GM12891 (cell line): ENCODE data around the gene PLD3.

Source experiments
- PAX5 ChIP-seq: IDR thresholded peaks from 2 replicates; pipeline ENCODE4 v1.6.1; 2011; ENCODE audit warnings: low read length, moderate library complexity, mild to moderate bottlenecking; ENCODE audit not compliant: insufficient read depth, severe bottlenecking
- POLR2A ChIP-seq: IDR thresholded peaks from 2 replicates; pipeline ENCODE4 v1.6.1; 2011; ENCODE audit warnings: low read depth, low read length, control low read depth
- POLR2AphosphoS5 ChIP-seq: IDR thresholded peaks from 2 replicates; pipeline ENCODE4 v1.6.1; 2011; ENCODE audit warnings: low read depth, low read length, control low read depth
- POU2F2 ChIP-seq: IDR thresholded peaks from 2 replicates; pipeline ENCODE4 v1.6.1; 2011; ENCODE audit warnings: low read depth, mild to moderate bottlenecking, control low read depth, low read length, moderate library complexity
- SPI1 ChIP-seq: IDR thresholded peaks from 2 replicates; pipeline ENCODE4 v1.6.1; 2011; ENCODE audit warnings: low read depth, low read length, control low read depth
- TAF1 ChIP-seq: IDR thresholded peaks from 2 replicates; pipeline ENCODE4 v1.6.1; 2011; ENCODE audit warnings: low read depth, low read length, control low read depth

DNA sequence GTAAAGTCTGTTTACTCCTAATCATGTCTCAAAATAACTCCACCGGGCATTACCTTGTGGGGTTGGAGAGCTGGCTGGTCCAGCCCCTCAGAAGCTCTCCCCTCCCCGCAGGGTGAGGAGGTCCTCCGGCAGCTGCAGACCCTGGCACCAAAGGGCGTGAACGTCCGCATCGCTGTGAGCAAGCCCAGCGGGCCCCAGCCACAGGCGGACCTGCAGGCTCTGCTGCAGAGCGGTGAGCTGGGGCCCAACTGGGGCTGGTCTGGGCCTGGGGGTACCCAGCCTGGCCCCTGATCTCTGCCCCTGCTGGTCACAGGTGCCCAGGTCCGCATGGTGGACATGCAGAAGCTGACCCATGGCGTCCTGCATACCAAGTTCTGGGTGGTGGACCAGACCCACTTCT lies 21.3 kb downstream of the PLD3 start:
- TF ChIP-seq TAF1, result no peak
- no peak for TF ChIP-seq POLR2A
- TF ChIP-seq POU2F2, result no peak
- TF ChIP-seq POLR2AphosphoS5, result no peak
- TF ChIP-seq SPI1, result no peak
- no peak for TF ChIP-seq PAX5
